Ishikawa (cell line): ENCODE data around the gene PHOSPHO2.

Source experiments
- CEBPB ChIP-seq: IDR thresholded peaks from 2 replicates; pipeline ENCODE4 v1.6.1; 2012
- EP300 ChIP-seq: IDR thresholded peaks from 2 replicates; pipeline ENCODE4 v1.6.1; 2012; ENCODE audit warnings: borderline replicate concordance
- NFIC ChIP-seq: IDR thresholded peaks from 2 replicates; pipeline ENCODE4 v1.6.1; 2012
- RAD21 ChIP-seq: IDR thresholded peaks from 2 replicates; pipeline ENCODE4 v1.6.1; 2012; ENCODE audit warnings: low read depth
- TF ChIP-seq, protein P1 (sequence below): IDR thresholded peaks from 2 replicates; pipeline ENCODE4 v1.6.1; 2012

DNA sequence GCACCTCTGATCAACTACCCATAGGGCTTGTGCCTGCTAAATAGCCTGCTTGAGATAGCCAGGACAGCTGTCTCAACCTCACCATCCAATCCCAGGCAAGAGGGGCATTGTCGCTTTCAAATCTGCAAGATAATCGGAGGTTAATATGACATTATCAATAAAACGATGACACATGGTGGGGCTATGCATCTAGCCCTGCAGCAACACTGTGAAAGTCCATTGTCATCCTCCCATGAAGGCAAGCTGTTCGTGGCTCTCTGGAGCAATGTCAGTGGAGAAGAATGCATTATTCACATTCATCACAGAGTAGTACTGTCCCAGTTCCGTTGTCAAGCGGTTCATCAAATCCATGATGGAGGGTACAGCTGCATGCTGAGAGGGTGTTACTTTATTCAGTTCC is 20.4 kb downstream of the PHOSPHO2 start:
- TF ChIP-seq RAD21 (no peak), CEBPB (no peak), EP300 (no peak), NFIC (no peak)
- TF ChIP-seq, protein P1, sequence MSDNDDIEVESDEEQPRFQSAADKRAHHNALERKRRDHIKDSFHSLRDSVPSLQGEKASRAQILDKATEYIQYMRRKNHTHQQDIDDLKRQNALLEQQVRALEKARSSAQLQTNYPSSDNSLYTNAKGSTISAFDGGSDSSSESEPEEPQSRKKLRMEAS: no peak
